Measurements from ENCODE around the gene PIK3R5. TPM values are rescaled to one million over a fixed set of nuclear protein-coding genes. Genes with fewer than 3 reads are reported as not detected.

Gene PIK3R5
- total and polyA plus RNA-seq, 11 donors, result 1.4 to 21.6 (median 2.4) TPM

DNA sequence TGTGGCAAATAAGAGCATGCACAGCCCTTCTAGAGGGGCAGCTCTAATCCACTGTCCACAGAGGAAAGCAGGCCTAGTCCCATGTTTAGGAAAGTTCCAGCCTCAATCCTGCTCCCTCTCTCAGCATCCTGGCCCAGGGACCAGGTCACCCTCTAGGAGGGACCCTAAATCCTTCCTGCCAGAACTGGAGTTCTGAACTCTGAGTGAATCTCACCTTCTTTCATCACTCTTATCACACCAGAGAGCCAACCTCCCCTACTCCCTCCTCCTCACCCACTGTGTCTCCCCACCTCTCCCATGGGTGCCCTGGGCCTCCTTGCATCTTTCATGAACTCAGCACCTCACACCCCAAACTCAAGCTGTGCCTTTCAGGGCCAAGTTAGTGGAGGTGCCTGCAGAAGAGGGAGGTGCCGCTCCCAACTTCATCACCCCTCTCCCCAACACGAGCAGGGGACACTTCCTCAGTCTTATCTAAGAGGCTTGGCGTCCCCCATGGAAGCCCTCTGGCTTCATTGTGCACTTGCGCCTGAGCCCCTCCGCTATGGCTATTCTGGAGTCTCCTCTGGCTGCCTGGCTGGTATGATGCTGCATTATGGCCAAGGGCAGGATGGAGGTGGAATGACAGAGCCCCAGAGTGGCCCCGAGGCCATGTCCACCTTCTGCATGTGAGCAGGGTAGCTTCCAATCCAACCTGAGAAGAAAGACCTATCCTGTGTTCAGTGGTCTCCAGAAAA is 129.7 kb downstream of the PIK3R5 start:
- ATAC-seq (no peak), DNase-seq (no peak)
- H3K4me3 ChIP-seq, result no peak overlapping the region
- peaks cover 0 to 7% (median 0%) of the 10 kb centered on the region in 9 donors for H3K27me3 ChIP-seq
- WGBS, 4 donors, result 89 to 92% (median 90%) methylated on average over 6 of the region's 6 CpGs
- intact Hi-C loops (cut with DNase I), result loop anchor here in 2 of 10 donors (5.0 to 10.0 kb wide), 2 partner anchors 57 to 59 kb away; no protein-coding TSS in a partner anchor
- peaks cover 0 to 9% (median 0%) of the 10 kb centered on the region in 12 donors for H3K4me1 ChIP-seq
- no peaks in the 10 kb centered on the region for H3K9me3 ChIP-seq
- no peak overlapping the region for H3K27ac ChIP-seq
- H3K36me3 ChIP-seq, result peaks cover 0 to 4% (median 0%) of the 10 kb centered on the region in 9 donors
- TF ChIP-seq, protein P1, sequence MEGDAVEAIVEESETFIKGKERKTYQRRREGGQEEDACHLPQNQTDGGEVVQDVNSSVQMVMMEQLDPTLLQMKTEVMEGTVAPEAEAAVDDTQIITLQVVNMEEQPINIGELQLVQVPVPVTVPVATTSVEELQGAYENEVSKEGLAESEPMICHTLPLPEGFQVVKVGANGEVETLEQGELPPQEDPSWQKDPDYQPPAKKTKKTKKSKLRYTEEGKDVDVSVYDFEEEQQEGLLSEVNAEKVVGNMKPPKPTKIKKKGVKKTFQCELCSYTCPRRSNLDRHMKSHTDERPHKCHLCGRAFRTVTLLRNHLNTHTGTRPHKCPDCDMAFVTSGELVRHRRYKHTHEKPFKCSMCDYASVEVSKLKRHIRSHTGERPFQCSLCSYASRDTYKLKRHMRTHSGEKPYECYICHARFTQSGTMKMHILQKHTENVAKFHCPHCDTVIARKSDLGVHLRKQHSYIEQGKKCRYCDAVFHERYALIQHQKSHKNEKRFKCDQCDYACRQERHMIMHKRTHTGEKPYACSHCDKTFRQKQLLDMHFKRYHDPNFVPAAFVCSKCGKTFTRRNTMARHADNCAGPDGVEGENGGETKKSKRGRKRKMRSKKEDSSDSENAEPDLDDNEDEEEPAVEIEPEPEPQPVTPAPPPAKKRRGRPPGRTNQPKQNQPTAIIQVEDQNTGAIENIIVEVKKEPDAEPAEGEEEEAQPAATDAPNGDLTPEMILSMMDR (IDR thresholded peaks at IDR 0.05), result no peak
- TF ChIP-seq POLR2A (IDR thresholded peaks at IDR 0.05), result no peak

- peaks cover 0 to 4% (median 0%) of the 10 kb centered on the region in 9 donors for H3K36me3 ChIP-seq
- no peak overlapping the region for H3K27ac ChIP-seq
- intact Hi-C loops (cut with DNase I), result loop anchor here in 2 of 10 donors (5.0 to 10.0 kb wide), 2 partner anchors 57 to 60 kb away; no protein-coding TSS in a partner anchor
- DNase-seq, result no peak
- H3K9me3 ChIP-seq, result no peaks in the 10 kb centered on the region
- H3K4me1 ChIP-seq, result peaks cover 0 to 9% (median 0%) of the 10 kb centered on the region in 12 donors
- WGBS, 4 donors, result 90 to 96% (median 92%) methylated on average over 14 of the region's 14 CpGs
- no peak for ATAC-seq
- H3K27me3 ChIP-seq, result peaks cover 0 to 7% (median 0%) of the 10 kb centered on the region in 9 donors
- no peak overlapping the region for H3K4me3 ChIP-seq
- TF ChIP-seq, protein P1 (IDR thresholded peaks at IDR 0.05), result no peak
- no peak for TF ChIP-seq POLR2A (IDR thresholded peaks at IDR 0.05)
These were observed 130.4 kb downstream of the PIK3R5 start for GRCh38 chr17:8835106-8835505.

GRCh38 chr17:8832711-8833352 is 132.7 kb downstream of the PIK3R5 start:
- TF ChIP-seq, protein P1 (IDR thresholded peaks at IDR 0.05), result peak in 11 of 12 donors; percentile 11 to 61 (median 44)
- TF ChIP-seq POLR2A (IDR thresholded peaks at IDR 0.05), result no peak
- Histone ChIP-seq H3K36me3 (peaks cover 0 to 4% (median 0%) of the 10 kb centered on the region in 9 donors), H3K27me3 (peaks cover 0 to 16% (median 0%) of the 10 kb centered on the region in 9 donors), H3K4me1 (peaks cover 0 to 4% (median 0%) of the 10 kb centered on the region in 12 donors), H3K4me3 (no peak overlapping the region), H3K27ac (no peak overlapping the region), H3K9me3 (no peaks in the 10 kb centered on the region)
- intact Hi-C loops (cut with DNase I), result loop anchor here in 1 of 10 donors (10.0 kb wide), 1 partner anchor 62 kb away; no protein-coding TSS in a partner anchor
- DNase-seq (peak in 1 of 5 donors; percentile 70), ATAC-seq (peak in 1 of 4 donors; percentile 26)
- 52 to 61% (median 52%) methylated on average over 11 to 33 of the region's 33 CpGs for WGBS, 4 donors

Data from heart left ventricle (tissue), 16 donors.